NT2/D1 (cell line): ENCODE measurements around the gene SLIT3.

Source experiments
- YY1 ChIP-seq: IDR thresholded peaks from 2 replicates; pipeline ENCODE4 v1.6.1; 2011; ENCODE audit not compliant: insufficient read length, insufficient read depth
- ZNF274 ChIP-seq: IDR thresholded peaks from 2 replicates; pipeline ENCODE4 v1.6.1; 2011; ENCODE audit warnings: mild to moderate bottlenecking, low read depth, low read length

GRCh38 chr5:169150108-169150507, 150.8 kb downstream of the SLIT3 start:
- TF ChIP-seq ZNF274 (no peak), YY1 (no peak)
